DMS 273 (cell line): ENCODE results near the gene TMEM161B.
"Not testable (repeated sequence)": the region's sequence is repeated elsewhere in the genome, so short reads cannot be mapped to it uniquely, and the experiment has no call there.

Experiments
- DNase-seq: peaks from one replicate; lab custom pipeline; 2025; ENCODE audit not compliant: unreplicated experiment; lab: John Stamatoyannopoulos, UW

The TMEM161B gene

GRCh38 chr5:88188458-88189132 is 80.0 kb downstream of the TMEM161B start:
- no peak for DNase-seq

GRCh38 chr5:88183255-88183654 is 85.4 kb downstream of the TMEM161B start:
- DNase-seq: no peak

- not testable (repeated sequence) for DNase-seq
Measured at GRCh38 chr5:88177486-88177885, 91.2 kb downstream of the TMEM161B start.

- no peak for DNase-seq
Measured at GRCh38 chr5:88172847-88173758, 95.5 kb downstream of the TMEM161B start.

GRCh38 chr5:88159591-88159990 is 109.1 kb downstream of the TMEM161B start:
- no peak for DNase-seq

GRCh38 chr5:88158056-88158455 is 110.6 kb downstream of the TMEM161B start:
- DNase-seq: no peak

- no peak for DNase-seq
Measured at GRCh38 chr5:88154891-88155290, 113.8 kb downstream of the TMEM161B start.

- no peak for DNase-seq
Measured at GRCh38 chr5:88150747-88151146, 117.9 kb downstream of the TMEM161B start.

- DNase-seq: no peak
Measured at GRCh38 chr5:88145611-88146467, 122.8 kb downstream of the TMEM161B start.

- DNase-seq: no peak
Measured at GRCh38 chr5:88145221-88145610, 123.4 kb downstream of the TMEM161B start.
